ENCODE results near the gene CUX1.
"Not testable (repeated sequence)": the region's sequence is repeated elsewhere in the genome, so short reads cannot be mapped to it uniquely, and the experiment has no call there.

The CUX1 gene

DNA sequence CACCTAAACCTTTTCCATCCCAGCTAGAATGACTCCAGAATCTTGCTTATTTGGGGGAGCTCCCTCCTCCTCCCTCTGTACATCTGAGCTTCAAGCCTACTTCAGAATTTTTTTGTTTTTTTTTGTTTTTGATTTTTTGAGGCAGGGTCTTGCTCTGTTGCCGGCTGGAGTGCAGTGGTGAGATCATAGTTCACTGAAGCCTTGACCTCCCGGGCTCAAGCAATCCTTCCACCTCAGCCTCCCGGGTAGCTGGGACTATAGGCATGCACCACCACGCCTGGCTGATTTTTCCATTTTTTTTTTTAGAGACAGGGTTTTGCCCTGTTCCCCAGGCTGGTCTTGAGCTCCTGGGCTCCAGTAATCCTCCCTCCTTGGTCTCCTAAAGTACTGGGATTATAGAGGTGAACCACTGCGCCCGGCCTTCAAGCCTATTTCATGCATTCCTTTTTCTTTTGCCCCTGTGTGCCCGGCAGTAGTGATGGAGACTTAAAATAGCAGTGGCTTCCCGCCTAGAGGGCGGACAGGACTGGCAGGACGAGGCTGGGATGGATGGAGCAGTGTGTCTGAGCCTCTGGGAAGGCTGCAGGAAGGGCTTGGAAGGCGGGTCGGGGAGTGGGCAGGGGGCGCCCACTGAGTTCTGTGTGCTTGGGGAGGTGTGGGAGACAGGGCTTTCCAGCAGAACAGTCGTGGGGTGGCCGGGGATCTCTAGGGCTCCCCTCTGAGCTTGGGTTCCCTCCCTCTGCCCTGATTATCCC, 8.8 kb downstream of the CUX1 start:
- no peak for DNase-seq (ENCODE audit: low read depth)

- no peak for DNase-seq (ENCODE audit: low read depth)
Measured at GRCh38 chr7:101828301-101829020, 11.0 kb downstream of the CUX1 start.

DNA sequence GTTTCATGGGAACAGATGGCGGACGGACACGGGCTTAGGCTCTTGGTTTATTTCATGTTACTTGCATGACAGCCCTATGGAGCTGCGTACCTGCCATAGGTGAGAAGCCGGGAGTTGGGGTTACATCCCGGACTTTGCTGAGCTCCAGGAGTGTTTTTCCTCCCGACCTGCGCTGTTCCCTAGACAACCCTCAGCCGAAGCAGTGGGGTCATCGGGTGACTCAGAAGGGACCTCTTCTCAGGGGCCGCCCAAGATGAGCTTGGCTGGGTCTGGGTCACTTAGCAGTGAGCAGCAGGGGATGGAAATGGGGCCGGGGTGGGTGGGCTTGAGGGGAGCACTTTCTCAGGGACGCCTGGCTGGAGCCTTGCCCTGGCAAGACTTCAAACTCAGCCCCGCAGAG, 11.9 kb downstream of the CUX1 start:
- DNase-seq (ENCODE audit: low read depth): no peak

DNA sequence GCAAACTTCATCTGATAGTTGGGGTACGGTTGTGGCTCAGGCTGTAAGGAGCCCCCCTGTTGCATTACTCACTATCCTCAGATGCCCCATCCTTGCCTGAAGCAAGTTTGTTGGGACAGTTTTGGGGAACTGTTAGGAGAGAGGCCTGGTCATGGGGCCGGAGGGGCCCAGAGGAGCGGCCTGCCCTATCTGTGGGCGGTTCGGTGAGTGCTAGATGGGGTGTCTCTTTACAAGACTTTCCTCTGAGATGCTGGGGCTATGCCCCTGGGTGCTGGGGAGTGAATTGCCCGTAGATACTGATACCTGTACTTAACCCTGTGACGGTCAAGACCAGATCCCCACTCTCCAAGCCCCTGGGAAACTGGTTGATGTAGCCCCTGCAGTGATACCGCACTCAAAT, 12.4 kb downstream of the CUX1 start:
- DNase-seq (ENCODE audit: low read depth): no peak

DNA sequence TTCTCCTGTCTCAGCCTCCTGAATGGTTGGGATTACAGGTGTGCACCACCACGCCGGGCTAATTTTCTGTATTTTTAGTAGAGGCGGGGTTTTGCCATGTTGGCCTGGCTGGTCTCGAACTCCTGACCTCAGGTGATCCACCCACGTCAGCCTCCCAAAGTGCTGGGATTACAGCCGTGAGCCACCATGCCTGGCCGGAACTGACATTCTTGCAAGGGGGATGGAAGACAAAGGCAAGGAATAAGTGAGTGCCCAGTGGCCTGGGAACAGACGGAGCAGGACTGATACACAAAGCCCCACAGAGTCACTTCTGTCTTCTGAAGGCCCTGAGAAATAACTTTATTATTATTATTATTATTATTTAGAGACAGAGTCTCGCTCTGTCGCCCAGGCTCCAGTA, 14.0 kb downstream of the CUX1 start:
- DNase-seq (ENCODE audit: low read depth): not testable (repeated sequence)

- DNase-seq (ENCODE audit: low read depth): no peak
Measured at GRCh38 chr7:101832205-101832631, 14.8 kb downstream of the CUX1 start.

DNA sequence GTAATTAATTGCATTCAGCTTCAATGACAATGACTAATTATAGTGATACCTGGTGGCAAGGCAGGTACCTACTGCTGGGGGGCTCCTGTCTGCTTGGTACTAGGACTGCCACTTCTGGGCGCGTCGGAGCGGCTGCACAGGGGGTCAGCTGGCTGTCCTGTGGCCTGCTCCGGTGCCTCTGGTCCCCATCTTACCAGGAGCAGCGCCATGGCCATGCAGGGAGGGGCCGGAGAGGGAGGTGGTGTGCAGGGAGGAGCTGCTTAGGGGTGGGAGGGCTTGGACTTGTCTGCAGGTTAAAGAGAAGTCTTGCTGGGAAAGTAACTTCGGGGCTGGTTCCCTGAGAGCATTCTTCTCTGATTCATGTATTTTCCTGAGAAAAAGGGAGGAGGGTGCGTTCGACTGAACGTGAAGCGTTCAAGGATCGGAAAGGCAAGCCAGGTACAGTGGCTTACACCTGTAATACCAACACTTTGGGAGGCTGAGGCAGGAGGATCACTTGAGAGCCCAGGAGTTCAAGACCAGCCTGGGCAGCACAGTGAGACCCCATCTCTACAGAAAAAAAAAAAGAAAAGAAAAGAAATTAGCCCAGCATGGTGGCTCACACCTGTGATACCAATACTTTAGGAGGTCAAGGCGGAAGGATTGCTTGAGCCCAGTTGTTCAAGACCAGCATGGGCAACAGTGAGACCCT, 15.4 kb downstream of the CUX1 start:
- DNase-seq (ENCODE audit: low read depth): no peak

DNA sequence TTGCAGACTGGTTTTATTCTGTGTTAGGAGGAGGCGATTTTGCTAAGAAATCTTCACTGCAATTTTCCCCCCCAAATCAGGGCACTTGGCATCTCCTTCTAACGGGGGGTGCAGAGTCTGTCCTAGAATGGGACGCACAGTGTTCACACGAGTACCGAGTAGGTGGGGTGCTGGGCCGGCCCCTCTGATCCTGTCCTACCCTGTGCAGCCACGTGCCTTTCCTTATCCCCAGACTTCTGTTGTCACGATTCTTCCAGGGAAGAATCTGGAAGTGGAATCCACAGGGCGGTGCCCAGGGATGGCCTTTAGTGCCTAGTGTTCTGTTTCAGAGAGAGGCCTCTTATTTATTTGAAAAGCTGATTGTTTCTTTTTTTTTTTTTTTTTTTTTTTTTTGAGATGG, 16.4 kb downstream of the CUX1 start:
- no peak for DNase-seq (ENCODE audit: low read depth)

DNA sequence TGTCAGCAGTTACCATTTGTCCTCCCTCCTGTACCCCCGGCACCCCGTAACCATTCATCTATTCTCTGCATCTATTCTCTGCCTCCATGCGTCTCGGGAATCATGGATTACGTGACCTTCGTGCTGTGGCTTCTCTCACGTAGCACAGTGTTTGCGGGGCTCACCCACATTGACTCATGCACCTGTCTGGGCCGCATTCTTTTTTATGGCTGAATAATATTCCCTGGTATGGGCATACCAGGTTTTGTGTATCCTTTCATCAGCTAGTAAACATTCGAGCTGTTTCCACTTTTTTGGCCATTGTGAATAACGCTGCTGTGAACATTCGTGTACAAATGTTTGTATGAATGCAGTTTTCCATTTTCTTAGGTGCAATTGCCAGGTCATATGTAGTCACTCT, 17.7 kb downstream of the CUX1 start:
- DNase-seq (ENCODE audit: low read depth): no peak

DNA sequence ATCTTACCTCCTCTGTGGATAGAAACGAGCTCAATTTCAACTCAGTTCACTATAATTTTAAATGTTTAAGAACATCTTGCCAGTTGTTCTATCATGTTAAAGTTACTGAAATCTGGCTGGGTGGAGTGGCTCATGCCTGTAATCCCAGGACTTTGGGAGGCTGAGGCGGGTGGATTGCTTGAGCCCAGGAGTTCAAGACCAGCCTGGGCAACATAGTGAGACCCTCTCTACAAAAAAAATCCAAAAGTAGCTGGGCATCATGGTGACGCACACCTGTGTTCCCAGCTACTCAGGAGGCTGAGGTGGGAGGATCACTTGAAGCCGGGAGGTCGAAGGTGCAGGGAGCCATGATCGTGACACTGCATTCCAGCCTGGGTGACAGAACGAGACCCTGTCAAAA, 20.0 kb downstream of the CUX1 start:
- not testable (repeated sequence) for DNase-seq (ENCODE audit: low read depth)

GRCh38 chr7:101838837-101839483, 21.5 kb downstream of the CUX1 start:
- DNase-seq (ENCODE audit: low read depth): no peak

DNA sequence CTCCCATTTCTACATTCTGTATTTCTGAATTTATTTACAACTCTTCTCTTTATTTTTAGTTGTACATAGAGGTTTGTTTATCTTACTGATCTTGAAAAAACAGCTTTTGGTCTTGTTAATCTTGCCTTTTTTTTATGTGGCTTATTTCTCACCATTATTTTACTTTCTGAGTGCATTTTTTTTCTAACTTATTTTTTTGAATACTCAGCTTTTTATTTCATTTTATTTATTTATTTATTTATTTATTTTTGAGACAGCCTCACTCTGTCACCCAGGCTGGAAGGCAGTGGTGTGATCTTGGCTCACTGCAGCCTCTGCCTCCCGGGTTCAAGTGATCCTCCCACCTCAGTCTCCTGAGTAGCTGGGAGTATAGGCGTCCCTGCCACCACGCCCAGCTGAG, 23.9 kb downstream of the CUX1 start:
- no peak for DNase-seq (ENCODE audit: low read depth)

DNA sequence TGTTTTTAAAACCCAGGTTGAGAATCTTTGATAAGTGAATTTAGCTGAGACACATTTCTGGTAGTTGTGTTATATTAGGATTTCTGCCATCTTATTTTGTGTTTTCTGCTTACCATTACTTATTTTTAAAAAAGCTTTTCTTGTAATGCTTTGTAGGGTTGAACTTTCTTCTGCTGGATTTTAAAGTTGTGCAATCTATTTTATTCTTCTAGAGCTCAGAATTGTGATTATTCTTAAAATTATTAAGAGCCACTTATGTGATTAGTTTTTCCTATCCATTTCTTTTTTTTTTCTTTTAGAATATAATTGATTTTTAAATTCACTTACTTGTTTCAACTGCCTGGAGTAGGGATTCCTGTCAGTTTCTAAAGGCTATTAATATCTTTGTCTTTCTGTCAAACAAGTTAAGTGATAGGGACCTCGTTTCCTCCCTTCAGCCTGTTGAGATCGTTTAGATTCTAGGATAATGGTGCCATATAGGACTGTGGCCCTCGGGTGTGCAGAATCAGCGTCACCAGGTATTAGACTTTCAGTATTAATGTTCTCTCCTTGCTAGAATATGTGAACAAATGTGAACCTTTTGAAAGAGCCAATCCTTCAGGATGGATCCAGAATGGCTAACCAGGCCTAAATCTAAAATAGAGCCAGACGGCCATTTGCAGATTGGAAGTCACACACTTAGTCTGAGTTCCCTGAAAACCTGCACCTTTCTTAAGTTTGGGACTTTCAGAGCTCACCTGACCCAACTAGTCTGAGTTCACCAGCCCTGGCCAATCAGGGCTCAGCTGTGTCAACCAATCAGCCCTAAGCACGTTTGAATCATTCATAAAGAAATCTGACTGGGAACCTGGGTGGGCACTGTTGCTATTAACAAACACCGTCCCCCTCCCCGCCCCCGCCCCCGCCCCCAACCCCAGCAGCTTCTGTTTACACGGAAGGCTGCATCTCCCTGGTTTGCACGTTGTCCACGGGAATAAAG, 26.2 kb downstream of the CUX1 start:
- DNase-seq (ENCODE audit: low read depth): no peak

DNA sequence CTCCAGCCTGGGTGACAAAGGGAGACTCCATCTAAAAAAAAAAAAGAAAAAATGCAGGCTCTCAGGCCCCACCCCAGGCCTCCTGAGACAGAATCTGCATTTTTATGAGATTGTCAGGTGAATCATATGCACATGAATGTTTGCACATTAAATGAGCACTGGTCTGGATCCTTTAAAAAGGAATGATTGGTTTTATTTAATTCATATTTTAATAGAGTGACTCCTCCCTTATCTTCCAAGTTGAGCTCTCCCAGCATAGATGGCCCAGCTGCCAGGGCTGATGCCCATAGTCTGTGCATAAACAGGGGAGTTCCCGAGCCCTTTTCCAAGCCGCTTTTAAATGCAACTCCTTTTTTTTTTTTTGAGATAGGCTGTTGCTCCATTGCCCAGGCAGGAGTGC, 28.5 kb downstream of the CUX1 start:
- DNase-seq (ENCODE audit: low read depth): no peak

- no peak for DNase-seq (ENCODE audit: low read depth)
Measured at GRCh38 chr7:101846800-101847538, 29.5 kb downstream of the CUX1 start.

GRCh38 chr7:101848208-101848951, 31.0 kb downstream of the CUX1 start:
- no peak for DNase-seq (ENCODE audit: low read depth)

DNA sequence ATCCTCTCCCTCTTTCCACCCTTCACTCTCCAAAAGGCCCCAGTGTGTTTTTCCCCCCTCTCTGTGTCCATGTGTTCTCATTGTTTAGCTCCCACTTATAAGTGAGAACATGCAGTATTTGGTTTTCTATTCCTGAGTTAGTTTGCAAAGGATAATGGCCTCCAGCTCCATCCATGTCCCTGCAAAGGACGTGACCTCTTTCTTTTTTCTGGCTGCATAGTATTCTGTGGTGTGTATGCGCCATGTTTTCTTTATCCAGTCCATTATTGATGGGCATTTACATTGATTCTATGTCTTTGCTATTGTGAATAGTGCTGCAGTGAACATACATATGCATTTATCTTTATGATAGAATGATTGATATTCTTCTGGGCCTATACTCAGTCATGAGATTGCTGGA, 31.9 kb downstream of the CUX1 start:
- DNase-seq (ENCODE audit: low read depth): not testable (repeated sequence)

- not testable (repeated sequence) for DNase-seq (ENCODE audit: low read depth)
Measured at GRCh38 chr7:101852364-101852763, 34.9 kb downstream of the CUX1 start.

- no peak for DNase-seq (ENCODE audit: low read depth)
Measured at GRCh38 chr7:101853684-101854083, 36.3 kb downstream of the CUX1 start.
